GM21447 (cell line): ENCODE data around the gene ITPR1.
A peak's percentile ranks its signal among the peaks of the same experiment; 100 is the strongest.
"Not testable (repeated sequence)": the region's sequence is repeated elsewhere in the genome, so short reads cannot be mapped to it uniquely, and the experiment has no call there.

Experiments used
- ATAC-seq: cut with Tn5 transposase; IDR thresholded peaks from one replicate; pipeline ENCODE4 v1.9.1; 2021; ENCODE audit not compliant: unreplicated experiment

The ITPR1 gene

DNA sequence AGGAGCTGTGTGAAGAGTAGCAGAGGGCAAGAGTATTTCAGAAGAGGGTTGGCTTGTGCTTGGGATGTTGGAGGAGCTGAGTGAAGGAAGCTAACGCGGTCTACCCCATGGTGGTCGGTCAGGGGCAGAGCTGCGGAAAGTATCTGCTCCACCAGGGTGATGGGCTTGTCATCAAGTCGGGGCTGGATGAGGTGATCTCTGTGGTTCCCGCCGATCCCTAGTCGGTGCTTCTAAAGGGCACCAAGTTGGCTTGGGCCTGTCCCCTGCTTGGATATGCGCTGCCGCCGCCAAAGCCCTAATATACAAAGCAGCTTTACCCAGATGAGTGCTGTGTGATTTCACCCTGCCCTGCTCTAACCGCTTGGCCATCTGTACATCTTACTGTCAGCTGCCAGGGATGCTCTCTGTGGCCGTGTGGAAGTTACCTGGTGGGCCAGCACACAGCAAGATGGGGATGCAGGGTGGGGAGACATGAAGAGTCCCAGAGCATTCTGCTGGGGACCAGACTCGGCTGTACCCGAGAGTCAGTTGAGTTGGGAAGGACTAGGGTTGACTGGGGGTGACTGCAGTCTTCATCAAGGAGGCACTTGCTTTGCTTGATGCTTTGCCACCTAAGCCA, 260.0 kb downstream of the ITPR1 start:
- ATAC-seq: no peak

DNA sequence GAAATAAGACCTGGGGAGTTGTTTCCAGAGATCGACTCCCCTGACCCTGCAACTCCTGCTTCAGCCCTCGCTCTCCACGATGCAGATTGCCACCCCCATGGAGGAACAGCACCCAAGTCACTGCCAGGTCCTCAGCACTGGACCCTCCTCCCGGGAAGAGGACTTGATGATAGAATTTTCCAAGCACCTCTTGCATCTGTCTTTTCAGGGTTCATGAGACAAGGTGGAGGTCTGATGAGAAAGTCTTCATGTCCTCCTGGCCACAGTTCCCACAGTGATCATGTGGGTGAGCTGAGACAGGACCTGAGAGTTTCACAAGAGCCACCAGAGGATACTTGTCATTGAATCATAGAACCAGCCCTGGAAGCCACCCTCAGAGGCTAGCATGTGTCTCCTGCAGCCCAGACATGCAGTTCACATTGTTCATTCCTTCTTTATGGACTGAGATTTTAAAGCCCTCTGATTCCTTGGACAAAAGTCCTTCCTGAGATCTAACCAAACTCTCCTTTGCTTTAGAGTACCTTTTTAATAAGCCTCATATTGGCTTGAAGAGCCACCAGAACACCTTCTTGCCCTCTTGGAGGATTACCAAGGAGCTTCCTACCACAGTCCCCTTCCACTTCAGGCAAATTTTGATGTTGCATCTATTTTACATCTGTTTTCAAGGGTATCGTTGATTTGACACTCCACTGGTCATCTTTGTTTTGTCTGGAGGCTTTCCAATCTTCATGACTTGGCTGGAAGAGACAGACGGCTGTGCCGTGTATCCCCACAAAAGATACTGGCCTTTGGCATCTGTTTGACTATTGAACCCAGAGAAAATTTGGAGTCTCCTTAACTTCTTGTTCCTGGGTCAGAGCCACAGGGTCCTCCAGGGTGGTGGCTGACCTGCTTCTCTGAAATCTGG, 261.3 kb downstream of the ITPR1 start:
- peak; percentile 77 for ATAC-seq

DNA sequence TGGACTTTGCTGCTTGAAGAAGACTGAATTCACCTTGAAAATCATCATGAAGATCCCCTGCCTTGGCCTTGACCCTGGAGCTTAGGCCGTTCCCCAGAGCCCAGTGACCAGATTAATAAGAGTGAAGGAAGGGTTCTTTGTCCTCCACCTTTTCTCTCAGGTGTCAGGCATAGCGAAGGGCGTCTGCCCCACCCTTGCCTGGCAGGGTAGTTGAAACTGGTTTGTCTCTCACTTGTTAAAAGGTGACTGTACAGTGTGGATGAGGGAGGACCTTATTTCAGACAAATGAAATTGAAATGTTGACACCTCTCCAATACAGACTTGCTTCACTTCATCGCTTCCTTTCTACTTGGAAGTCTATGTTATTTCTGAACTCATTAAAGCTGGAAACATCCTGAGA, 262.4 kb downstream of the ITPR1 start:
- ATAC-seq: no peak

DNA sequence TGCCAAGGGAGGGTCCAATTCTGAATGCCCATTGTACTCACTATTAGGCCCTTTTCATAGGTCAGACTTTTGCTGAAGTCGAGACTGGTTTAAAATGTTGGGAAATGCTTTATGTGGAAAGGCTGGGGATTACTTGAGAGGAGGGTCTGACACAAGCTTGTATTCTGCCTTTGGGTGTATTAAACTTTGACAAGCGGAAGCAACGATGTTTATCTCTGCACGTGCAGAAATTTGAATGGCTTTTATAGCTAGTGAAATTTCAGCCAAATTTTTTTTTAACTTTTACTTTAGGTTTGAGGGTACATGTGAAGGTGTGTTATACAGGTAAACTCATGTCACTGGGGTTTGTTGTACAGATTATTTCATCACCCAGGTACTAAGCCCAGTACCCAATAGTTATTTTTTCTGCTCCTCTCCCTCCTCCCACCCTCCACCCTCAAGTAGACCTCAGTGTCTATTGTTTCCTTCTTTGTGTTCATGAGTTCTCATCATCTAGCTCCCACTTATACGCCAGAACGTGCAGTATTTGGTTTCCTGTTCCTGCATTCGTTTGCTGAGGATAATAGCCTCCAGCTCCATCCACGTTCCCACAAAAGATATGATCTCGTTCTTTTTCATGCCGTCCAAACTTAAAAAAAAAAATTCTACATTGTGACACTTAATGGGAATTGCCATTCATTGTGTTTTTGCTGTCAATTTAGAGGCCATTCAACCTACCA, 263.1 kb downstream of the ITPR1 start:
- no peak for ATAC-seq

DNA sequence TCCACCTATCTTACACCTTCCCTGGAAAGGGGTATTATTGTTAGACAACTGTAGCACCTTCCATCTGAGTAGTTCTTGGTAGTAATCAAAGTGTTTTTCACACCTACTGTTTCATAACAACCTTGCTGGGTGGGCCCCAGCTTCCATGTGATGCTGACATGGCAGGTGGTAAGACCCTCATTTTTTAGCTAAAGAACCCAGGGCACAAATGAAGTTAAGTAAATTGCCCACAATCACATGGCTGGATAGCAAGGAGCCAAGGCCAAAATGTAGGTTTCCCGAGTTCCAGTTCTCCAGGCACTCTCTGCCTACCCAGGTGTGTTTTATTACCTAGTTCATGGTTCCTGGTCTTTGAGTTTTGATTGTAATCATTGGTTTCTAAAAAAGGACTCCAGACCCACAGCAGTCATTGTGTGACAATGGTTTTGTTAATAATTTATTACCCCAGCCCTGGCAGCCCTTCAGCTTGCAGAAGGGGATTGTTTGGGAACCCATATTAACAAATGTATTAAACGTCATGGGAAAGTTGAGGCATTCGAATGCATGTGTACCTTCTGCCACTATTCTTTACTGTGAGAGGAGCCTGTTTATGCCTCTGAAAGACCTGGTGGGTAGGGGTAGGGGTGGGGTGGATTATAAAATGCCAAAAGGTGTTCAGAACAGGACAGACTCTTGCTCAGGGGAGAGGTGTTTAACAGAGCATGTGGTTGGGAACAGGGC, 263.9 kb downstream of the ITPR1 start:
- ATAC-seq: peak; percentile 41

DNA sequence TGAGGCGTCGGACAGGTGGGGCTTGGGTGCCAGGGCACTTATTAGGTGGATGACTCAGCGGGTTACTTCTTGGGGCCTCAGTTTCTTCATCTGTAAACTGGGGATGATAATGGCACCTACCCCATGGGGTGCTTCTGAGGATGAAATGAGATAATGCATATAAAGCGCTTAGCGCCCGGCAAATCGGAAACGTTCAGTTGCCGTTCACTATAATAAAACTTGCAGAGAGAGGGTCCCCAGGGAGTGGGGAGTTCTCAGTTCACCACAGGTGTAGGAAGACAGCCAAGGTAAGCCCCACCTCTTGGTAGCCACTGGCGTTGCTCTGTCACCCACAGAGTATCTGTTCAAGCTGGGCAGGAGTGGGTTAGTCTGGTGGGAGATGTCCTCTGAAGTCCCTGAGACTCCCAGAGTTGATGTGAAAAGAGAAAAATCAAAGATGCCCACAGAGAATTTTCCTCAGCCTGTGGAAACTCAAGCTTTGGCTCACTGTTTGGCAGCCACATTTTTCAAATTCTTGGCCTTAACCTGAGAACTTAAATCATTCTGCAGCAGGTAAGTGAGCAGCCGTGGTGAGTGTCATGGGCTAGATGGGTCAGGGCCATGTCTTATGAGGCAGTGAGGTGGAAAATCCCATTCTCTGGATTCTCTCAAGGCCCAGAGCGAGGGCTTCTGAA, 264.6 kb downstream of the ITPR1 start:
- ATAC-seq: no peak

DNA sequence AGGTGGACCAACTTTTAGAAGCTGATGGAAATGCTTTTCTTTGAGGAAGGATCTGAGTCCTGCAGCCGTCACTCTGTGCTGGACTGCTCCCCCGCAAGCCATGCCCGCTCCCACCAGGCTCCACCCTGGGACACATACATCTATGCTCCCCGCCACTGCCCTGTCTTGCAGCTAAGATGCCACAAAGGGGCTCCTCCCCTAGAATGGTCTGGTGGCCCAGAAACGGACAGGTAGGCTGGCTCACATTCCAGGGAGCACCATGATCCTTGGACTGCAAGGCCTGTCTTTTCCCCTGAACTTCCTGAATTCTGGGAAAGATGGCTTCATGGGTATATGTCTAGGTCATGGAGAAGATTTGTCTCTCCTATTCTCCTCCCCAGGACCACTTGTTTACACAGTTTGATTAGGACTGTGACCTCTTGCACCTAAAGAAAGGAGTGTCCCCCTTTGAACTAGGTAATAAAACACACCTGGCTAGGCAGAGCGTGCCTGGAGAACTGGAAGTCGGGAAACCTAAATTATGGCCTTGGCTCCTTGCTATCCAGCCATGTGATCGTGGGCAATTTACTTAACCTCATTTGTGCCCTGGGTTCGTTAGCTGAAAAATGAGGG, 265.2 kb downstream of the ITPR1 start:
- no peak for ATAC-seq

DNA sequence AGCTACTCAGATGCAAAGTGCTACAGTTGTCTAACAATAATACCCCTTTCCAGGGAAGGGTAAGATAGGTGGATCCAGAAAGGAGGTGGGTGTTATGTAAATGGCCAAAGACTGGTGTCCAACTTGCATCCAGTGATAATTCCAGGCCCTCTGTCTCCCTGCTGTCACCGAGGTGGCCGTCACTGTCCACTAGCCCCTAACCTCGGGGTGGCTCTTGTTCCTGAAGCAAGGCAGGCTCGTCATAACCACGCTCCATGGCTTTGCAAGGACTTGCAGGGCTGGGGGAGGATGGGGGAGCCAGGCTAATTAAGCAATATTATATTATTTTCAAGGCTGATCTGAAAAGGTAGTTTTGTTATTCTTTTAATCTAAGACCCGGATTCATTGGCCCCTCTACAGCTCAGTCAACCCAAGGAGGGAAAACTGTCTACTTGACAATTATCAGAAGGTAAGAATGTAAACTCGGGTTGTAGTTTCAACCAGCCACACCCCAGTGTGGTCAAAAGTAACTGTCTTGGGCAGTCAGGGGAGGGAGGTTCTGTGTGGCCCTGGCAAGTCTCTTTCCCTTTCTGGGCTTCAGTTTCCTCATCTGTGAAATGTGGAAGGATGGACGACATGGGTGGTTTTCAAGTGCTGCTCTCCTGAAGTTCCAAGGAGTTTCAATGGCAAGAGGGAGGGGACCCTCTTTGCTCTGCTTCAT, 266.0 kb downstream of the ITPR1 start:
- no peak for ATAC-seq

DNA sequence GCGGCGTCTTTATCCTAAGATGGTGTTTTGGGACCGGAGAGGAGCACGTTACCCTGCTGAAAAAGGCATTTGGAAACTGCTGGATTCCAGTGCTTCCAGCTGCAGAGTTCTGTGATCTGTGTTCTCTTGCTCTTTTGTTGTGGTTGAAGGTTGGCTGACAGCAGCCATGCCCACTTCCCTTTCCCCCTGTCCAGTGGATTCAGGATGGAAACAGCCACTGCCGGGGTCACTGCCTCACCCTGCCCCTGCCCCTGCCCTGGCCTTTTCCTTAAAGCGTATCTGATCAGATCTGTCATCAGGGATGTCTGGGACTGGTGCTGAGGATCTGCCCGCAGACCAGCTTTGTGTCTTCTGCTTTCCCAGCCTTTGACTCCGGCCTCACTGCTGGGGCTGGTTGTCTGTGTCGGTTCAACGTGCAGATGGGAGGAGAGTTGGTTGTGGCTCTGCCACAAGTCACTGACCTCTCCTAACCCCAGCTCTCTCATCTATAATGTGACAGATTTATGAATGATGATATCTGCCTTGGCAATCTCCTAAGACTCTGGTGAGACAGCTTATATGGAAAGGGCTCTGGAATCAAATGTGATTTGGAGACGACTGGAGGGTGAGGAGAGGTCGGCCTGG, 266.7 kb downstream of the ITPR1 start:
- ATAC-seq: no peak

DNA sequence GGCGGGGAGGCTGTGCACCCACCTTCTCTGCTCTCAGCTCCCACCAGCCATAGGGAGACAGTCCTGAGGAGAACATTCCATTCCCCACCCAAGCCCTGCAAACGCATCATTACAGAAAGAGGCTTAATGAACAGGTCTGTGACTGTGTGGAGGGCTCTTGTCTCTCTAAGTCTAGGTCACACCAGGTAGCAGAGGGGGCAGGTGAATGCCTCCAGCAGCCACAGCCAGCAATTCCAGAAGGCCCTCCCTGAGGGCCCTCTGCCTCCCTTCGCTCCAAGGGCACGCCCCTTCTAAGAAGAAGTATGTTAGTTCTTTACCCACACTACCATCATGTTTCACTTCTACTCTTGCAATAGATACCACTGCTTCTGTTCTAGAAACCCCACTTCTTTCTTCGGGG, 268.6 kb downstream of the ITPR1 start:
- no peak for ATAC-seq

DNA sequence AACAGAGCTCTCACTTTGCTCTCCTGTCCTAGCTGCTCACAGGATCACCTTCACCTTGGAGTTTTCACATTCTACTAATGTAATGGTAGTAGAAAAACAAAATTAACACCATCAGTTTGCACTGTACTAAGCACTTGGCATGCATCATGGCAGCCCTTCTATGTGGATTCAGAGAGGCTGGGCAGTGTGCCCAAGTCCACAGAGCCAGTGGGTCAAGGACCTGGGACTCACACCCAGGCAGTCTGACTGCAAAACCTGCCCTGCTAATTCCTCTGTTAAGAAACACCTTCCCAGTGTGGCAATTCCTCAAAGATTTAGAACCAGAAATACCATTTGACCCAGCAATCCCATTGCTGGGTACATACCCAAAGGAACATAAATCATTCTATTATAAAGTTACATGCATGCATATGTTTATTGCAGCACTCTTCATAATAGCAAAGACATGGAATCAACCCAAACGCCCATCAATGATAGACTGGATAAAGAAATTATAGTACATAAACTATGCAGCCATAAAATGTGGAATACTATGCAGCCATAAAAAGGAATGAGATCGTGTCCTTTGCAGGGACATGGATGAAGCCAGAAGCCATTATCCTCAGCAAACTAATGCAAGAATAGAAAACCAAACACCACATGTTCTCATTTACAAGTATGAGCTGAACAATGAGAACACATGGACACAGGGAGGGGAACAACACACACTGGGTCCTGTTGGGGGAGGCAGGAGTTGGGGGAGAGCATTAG, 269.5 kb downstream of the ITPR1 start:
- ATAC-seq: not testable (repeated sequence)

DNA sequence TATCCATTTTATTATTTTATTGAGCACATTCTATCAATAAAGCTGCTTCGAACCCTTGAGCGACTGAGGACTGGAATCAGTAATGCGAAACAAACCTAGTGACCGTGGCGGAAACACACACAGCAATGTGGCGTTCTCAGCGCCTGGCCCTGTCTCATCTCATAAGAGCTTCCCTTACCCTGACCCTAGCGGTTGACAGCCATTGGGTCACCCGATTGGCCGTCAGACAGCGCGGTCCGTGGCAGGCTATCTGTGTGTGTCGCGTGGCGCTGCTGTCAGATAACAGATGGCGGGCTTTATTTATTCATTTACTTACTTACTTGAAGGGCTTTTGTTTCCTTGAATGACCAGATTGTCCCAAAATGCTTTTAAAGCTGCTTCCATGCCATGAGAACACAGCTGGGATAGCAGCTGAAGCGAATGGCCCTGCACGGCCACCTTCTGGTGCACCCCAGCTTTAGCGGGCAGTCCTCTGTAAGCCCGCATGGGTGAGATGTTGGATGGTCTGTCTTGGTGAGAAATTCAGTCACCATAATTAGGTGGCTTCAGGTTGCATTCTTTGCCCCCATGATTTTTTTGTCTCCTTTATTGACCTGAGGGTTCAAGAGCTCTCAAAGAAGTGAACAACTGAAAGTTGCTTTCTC, 270.6 kb downstream of the ITPR1 start:
- no peak for ATAC-seq

DNA sequence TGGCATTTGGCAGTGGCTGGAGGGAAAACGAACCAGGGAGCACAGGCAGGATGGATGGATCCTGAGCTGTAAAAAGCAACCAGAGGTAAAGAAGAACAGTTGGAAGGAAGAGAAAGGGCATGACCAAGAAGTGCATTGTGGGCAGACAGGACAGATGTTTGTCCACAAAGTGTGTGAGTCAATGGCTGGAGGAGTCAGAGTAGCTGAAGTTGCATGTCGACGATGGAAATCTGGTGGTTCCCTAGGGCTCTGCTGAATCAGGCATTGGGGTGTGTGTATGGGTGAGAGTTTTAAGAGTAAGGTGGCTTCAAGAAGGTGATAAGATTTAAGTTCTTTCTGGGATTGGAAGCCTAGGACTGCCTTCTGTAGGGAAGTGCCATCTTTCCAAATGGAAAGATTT, 272.1 kb downstream of the ITPR1 start:
- ATAC-seq: no peak

DNA sequence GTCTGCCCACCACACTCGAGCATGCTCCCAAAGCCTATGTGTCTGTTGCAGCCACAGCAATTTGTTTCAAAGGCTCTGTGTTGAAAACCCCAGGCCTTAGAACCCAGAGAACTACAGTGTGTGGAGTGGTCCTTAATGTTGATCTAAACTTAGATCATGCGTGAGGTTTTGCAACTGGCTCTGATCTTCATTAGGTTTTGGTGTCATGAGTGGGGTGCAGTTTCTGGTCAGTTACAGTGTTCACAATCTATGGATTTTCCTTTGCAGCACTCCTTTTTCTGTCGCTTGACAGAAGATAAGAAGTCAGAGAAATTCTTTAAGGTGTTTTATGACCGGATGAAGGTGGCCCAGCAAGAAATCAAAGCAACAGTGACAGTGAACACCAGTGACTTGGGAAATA, 273.1 kb downstream of the ITPR1 start:
- ATAC-seq: no peak

DNA sequence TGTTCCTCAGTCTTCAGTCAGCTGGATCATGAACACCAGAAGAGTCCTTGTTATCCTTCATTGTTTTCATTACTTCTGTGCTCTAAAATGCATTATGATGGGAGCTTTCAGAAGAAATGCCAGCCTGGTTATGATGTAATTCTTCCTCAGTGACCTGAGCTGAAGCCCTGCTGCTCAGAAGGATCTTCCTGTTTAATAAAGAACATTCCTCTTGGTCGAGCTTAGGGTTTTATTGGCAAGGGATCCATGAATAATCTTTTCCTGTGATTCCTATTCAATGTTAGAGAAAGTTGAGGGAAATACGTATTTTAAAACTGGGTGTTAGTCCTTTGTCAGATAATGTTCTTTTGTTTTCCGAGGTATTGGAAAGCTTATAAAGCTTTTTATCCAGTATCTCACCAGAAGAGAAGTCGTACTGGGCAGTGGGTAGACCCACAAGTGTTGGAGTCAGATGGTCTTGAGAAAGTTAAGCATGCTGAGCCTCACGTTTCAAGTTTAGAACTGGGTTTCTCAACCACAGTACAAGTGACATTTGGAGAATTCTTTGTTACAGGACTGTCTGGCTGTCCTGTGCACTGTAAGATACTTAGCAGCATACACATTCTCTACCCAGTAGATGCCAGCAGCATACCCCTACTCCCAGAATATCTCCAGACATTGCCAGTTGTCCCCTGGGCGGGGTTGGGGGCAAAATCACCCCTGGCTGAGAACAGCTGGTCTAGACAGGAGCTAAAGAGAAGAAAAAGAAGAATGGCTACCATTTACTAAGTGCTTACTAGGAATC, 273.8 kb downstream of the ITPR1 start:
- ATAC-seq: no peak

DNA sequence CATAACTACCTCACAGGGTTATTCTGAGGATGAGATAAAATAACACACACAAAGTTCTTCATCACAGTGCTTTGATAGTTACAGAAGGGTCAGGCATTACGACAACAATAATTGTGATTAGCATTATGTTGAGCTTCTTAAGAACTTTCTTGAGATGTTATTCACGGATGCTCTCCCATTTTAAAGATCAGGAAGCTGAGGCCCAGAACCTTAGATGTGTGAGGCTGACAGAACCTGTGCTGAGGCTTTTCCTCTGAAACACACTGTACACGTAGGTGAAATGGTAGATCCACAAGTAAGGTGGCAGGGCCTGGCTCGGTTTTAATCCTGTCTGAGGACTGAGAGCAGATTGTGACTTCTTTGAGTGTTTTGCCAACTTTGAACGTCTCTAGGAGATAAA, 274.9 kb downstream of the ITPR1 start:
- ATAC-seq: no peak

DNA sequence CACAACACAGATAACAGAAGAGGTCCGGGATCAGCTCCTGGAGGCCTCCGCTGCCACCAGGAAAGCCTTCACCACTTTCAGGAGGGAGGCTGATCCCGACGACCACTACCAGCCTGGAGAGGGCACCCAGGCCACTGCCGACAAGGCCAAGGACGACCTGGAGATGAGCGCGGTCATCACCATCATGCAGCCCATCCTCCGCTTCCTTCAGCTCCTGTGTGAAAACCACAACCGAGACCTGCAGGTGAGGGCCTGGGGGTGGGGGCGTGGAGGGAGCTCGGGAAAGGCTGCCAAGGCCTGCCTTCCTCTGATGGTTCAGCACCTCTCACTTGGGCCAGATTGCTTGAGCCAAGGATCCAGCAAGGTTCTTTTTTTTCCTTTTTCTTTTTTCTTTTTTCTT, 275.4 kb downstream of the ITPR1 start:
- ATAC-seq: no peak
